Endothelial cell of umbilical vein (primary cell): ENCODE measurements around the gene DERA. TPM values are rescaled to one million over a fixed set of nuclear protein-coding genes. Genes with fewer than 3 reads are reported as not detected.

Experiments
- BruUV-seq: library from RNA; stranded (reverse); fragments of 400-500 nt; replicated peaks from 2 replicates; lab custom pipeline; 2021; lab: Mats Ljungman, UMichigan
- CTCF ChIA-PET: fragments of 300-600, 350-600 bp; sonication (Branson Sonifier 250); formaldehyde crosslinking; loops from one replicate; lab custom pipeline; 2021; ENCODE audit warnings: antibody characterized with exemption, inconsistent platforms; lab: Charles Lee
- POLR2A ChIA-PET: fragments of 300-600, 350-600 bp; sonication (Branson Sonifier 250); formaldehyde crosslinking; loops from one replicate; lab custom pipeline; 2021; ENCODE audit warnings: antibody characterized with exemption, inconsistent platforms; lab: Charles Lee
- DNase-seq: peaks from one replicate; pipeline ENCODE4 v3.0.0-alpha.2; 2011; ENCODE audit warnings: low read depth, low spot score
- FAIRE-seq: peaks from 2 replicates; lab custom pipeline; 2011; peaks lifted over from hg19 to GRCh38; lab: Jason Lieb, UNC
- H2AFZ ChIP-seq: 2 replicates; pipeline ENCODE4 v1.6.0; 2012; ENCODE audit warnings: low read depth, low read length, control low read depth, inconsistent platforms
- H3K27ac ChIP-seq: 2 replicates; pipeline ENCODE4 v1.5.1; 2011; ENCODE audit warnings: low read depth, mild to moderate bottlenecking, control low read depth, low read length, moderate library complexity; ENCODE audit not compliant: insufficient read depth
- H3K27me3 ChIP-seq, 2 experiments: 2 replicates each; pipeline versions ENCODE4 v1.6.0 to v1.6.1; 2011; ENCODE audit warnings: low read length in 2 of 2, mixed read lengths in 1 of 2; ENCODE audit not compliant: control insufficient read depth in 2 of 2, insufficient read depth in 2 of 2
- H3K36me3 ChIP-seq, 2 experiments: 2 replicates in 1 of 2; 3 replicates in 1 of 2; pipeline ENCODE4 v1.5.1; 2011; ENCODE audit warnings: low read length in 2 of 2, mild to moderate bottlenecking in 1 of 2, moderate library complexity in 1 of 2; ENCODE audit not compliant: control insufficient read depth in 2 of 2, insufficient read depth in 2 of 2; ENCODE audit errors: extremely low read depth in 1 of 2
- H3K4me1 ChIP-seq: 3 replicates; pipeline ENCODE4 v1.5.1; 2011; ENCODE audit warnings: mild to moderate bottlenecking, low read length; ENCODE audit not compliant: control insufficient read depth, insufficient read depth; ENCODE audit errors: extremely low read depth
- H3K4me2 ChIP-seq: 2 replicates; pipeline ENCODE4 v1.6.1; 2011; ENCODE audit warnings: low read length, control low read depth, mixed read lengths; ENCODE audit not compliant: insufficient read depth
- H3K4me3 ChIP-seq, 3 experiments: fragments of 200-600 bp in 1 of 3; sonication (generic), shearing (Covaris generic) in 1 of 3; replicated peaks in 1 of 3; 2 replicates each; pipeline ENCODE4 v1.5.1; 2011 to 2016; ENCODE audit warnings: control low read depth in 3 of 3, low read length in 3 of 3, mild to moderate bottlenecking in 2 of 3, inconsistent platforms in 1 of 3, low read depth in 1 of 3, moderate library complexity in 1 of 3; ENCODE audit not compliant: insufficient read depth in 1 of 3
- H3K79me2 ChIP-seq: 2 replicates; pipeline ENCODE4 v1.6.0; 2012; ENCODE audit warnings: low read length, inconsistent platforms; ENCODE audit not compliant: control insufficient read depth, insufficient read depth
- H3K9ac ChIP-seq: replicated peaks from 2 replicates; pipeline ENCODE3; 2011; ENCODE audit warnings: low read length, control low read depth; ENCODE audit not compliant: insufficient read depth; ENCODE audit errors: extremely low read depth
- H3K9me1 ChIP-seq: replicated peaks from 3 replicates; pipeline ENCODE4 v1.6.0; 2011; ENCODE audit warnings: mild to moderate bottlenecking, low read length; ENCODE audit not compliant: control insufficient read depth, insufficient read depth; ENCODE audit errors: extremely low read depth
- H3K9me3 ChIP-seq: replicated peaks from 2 replicates; pipeline ENCODE4 v1.5.1; 2012; ENCODE audit warnings: low read length, inconsistent platforms; ENCODE audit not compliant: control insufficient read depth, insufficient read depth
- H4K20me1 ChIP-seq: replicated peaks from 2 replicates; pipeline ENCODE3; 2011; ENCODE audit warnings: mild to moderate bottlenecking, low read length; ENCODE audit not compliant: control insufficient read depth, insufficient read depth; ENCODE audit errors: extremely low read depth
- EZH2 ChIP-seq: IDR thresholded peaks from 2 replicates; pipeline ENCODE4 v1.6.1; 2012; ENCODE audit warnings: borderline replicate concordance, low read depth, mild to moderate bottlenecking, moderate library complexity, low read length, inconsistent platforms; ENCODE audit not compliant: severe bottlenecking
- FOS ChIP-seq: IDR thresholded peaks from 2 replicates; pipeline ENCODE4 v1.6.1; 2011; ENCODE audit warnings: mild to moderate bottlenecking, low read length, moderate library complexity, borderline replicate concordance; ENCODE audit not compliant: insufficient read depth
- GATA2 ChIP-seq: IDR thresholded peaks from 2 replicates; pipeline ENCODE4 v1.7.0; 2011; ENCODE audit warnings: low read depth, mild to moderate bottlenecking, moderate library complexity, mixed read lengths, low read length; ENCODE audit not compliant: insufficient read length, insufficient read depth
- JUN ChIP-seq: IDR thresholded peaks from 2 replicates; pipeline ENCODE4 v1.6.1; 2011; ENCODE audit warnings: borderline replicate concordance, low read depth; ENCODE audit not compliant: insufficient read length, insufficient read depth
- MYC ChIP-seq: IDR thresholded peaks from one replicate; pipeline ENCODE4 v1.6.1; 2011; ENCODE audit warnings: mild to moderate bottlenecking, low read depth, low read length
- POLR2A ChIP-seq: IDR thresholded peaks from 2 replicates; pipeline ENCODE4 v1.6.1; 2012; ENCODE audit warnings: low read depth, mild to moderate bottlenecking, control low read depth, low read length
- POLR2AphosphoS5 ChIP-seq: IDR thresholded peaks from 2 replicates; pipeline ENCODE4 v1.6.1; 2012; ENCODE audit warnings: low read depth, mild to moderate bottlenecking, control low read depth, low read length, moderate library complexity; ENCODE audit not compliant: insufficient read depth
- dilution Hi-C: fragments of 300-500 bp; cut with MboI; formaldehyde crosslinking; loops from one replicate; pipeline ENCODE4 v1.15.0; 2019; ENCODE audit warnings: low sequenced_read_pairs; ENCODE audit not compliant: extremely low pct_ligation_motif_present
- intact Hi-C: fragments of 100-400 bp; cut with micrococcal nuclease; formaldehyde crosslinking; loops from one replicate; pipeline ENCODE4 v1.10.0; 2022
- polyA plus RNA-seq, 4 experiments: library from polyadenylated mRNA; depleted of rRNA in 3 of 4; stranded (reverse) in 3 of 4; unstranded in 1 of 4; fragments of >200 nt; gene quantifications; 2 replicates each; pipeline versions ENCODE4 v1.2.1 to v1.2.3, GENCODE V29; 2011 to 2012; ENCODE audit warnings: missing spikeins in 1 of 4
- total RNA-seq: library from RNA; stranded (reverse); gene quantifications from 2 replicates; pipeline ENCODE4 v1.2.3, GENCODE V29; 2021
- TF ChIP-seq, protein P1 (sequence below), 2 donors: IDR thresholded peaks; 1 replicate in 1 of 2; 2 replicates in 1 of 2; pipeline ENCODE4 v1.5.1; 2011; ENCODE audit warnings: low read length in 2 of 2, mild to moderate bottlenecking in 2 of 2, moderate library complexity in 2 of 2, control low read depth in 1 of 2, inconsistent platforms in 1 of 2, low read depth in 1 of 2; ENCODE audit not compliant: insufficient read depth in 1 of 2; ENCODE audit errors: extremely low read depth in 1 of 2
- TF ChIP-seq, protein P2 (sequence below): IDR thresholded peaks from 2 replicates; pipeline ENCODE4 v1.6.1; 2011; ENCODE audit not compliant: insufficient read depth, insufficient read length

The DERA gene
- total and polyA plus RNA-seq, 2 donors (not counting 3 experiments of a cell fraction or from before 2014, with no cell fraction given) = 19.8 to 41.5 TPM

DNA sequence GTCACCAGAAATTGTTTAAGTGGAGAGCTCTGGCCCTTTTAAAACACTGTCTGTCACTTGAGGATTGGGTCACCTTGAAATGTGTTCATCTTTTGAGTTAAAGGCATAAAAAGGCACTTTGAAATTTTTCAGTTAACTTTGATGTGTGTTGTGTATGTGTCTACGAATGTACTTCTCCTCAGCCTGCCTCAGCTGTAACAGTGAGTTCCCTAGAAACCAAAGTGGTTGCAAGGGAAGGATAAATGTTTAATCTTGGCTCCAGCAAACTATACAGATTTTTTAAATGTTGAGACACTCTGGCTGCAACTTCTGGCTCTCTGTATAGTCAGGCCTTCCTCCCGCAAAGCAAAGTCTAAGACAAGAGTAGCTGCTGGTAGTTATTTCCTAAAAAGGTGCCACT, 8.3 kb downstream of the DERA start:
- intact Hi-C loops = loop anchor here (10.0 kb wide), 1 partner anchor 425 kb away; the partner anchor contains the start of gene MGST1
- H3K9me3 ChIP-seq = no peaks in the 10 kb centered on the region
- ChIA-PET CTCF (no interaction called here), POLR2A (no interaction called here)
- H3K79me2 ChIP-seq = peaks cover 23% of the 10 kb centered on the region
- DNase-seq = no peak
- H3K27me3 ChIP-seq = no peaks in the 10 kb centered on the region
- no peak for FAIRE-seq
- no TSS peak for BruUV-seq
- H3K4me2 ChIP-seq = no peak overlapping the region
- H3K9me1 ChIP-seq = no peaks in the 10 kb centered on the region
- H3K27ac ChIP-seq = no peak overlapping the region
- no peak overlapping the region for H3K4me3 ChIP-seq
- H3K9ac ChIP-seq = no peak overlapping the region
- TF ChIP-seq, protein P1, sequence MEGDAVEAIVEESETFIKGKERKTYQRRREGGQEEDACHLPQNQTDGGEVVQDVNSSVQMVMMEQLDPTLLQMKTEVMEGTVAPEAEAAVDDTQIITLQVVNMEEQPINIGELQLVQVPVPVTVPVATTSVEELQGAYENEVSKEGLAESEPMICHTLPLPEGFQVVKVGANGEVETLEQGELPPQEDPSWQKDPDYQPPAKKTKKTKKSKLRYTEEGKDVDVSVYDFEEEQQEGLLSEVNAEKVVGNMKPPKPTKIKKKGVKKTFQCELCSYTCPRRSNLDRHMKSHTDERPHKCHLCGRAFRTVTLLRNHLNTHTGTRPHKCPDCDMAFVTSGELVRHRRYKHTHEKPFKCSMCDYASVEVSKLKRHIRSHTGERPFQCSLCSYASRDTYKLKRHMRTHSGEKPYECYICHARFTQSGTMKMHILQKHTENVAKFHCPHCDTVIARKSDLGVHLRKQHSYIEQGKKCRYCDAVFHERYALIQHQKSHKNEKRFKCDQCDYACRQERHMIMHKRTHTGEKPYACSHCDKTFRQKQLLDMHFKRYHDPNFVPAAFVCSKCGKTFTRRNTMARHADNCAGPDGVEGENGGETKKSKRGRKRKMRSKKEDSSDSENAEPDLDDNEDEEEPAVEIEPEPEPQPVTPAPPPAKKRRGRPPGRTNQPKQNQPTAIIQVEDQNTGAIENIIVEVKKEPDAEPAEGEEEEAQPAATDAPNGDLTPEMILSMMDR (IDR thresholded peaks at IDR 0.05; ENCODE audit: extremely low read depth in 1 of 2, insufficient read depth in 1 of 2, low read depth in 1 of 2, low read length in 2 of 2) = no peak
- TF ChIP-seq, protein P2, sequence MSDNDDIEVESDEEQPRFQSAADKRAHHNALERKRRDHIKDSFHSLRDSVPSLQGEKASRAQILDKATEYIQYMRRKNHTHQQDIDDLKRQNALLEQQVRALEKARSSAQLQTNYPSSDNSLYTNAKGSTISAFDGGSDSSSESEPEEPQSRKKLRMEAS = no peak
- no peak for TF ChIP-seq GATA2
- no peaks in the 10 kb centered on the region for H4K20me1 ChIP-seq
- H3K4me1 ChIP-seq = peaks cover under 1% of the 10 kb centered on the region
- H2AFZ ChIP-seq = no peak overlapping the region
- no peaks in the 10 kb centered on the region for H3K36me3 ChIP-seq
- dilution Hi-C loops = no loop called here

- FAIRE-seq = no peak
Measured at GRCh38 chr12:15924956-15925355, 13.8 kb downstream of the DERA start.

More at GRCh38 chr12:15924956-15925355, 13.8 kb downstream of the DERA start:
- Histone ChIP-seq H3K9me3 (no peaks in the 10 kb centered on the region), H3K36me3 (no peaks in the 10 kb centered on the region), H3K27me3 (no peaks in the 10 kb centered on the region), H2AFZ (no peak overlapping the region), H3K27ac (no peak overlapping the region), H3K9ac (no peak overlapping the region), H3K79me2 (peaks cover 25% of the 10 kb centered on the region), H3K4me2 (no peak overlapping the region), H3K4me3 (no peak overlapping the region), H3K4me1 (peaks cover 15% of the 10 kb centered on the region), H4K20me1 (no peaks in the 10 kb centered on the region), H3K9me1 (no peaks in the 10 kb centered on the region)
- ChIA-PET CTCF (interaction anchor here (0.6 kb wide), 1 partner anchor 11 kb away, joined by 3 read pairs; no protein-coding TSS in a partner anchor), POLR2A (interaction anchor here (0.8 kb wide), 1 partner anchor 13 kb away, joined by 3 read pairs; no protein-coding TSS in a partner anchor)
- dilution Hi-C loops (no loop called here), intact Hi-C loops (no loop called here)
- TF ChIP-seq EZH2 (no peak), POLR2A (no peak), JUN (no peak), POLR2AphosphoS5 (no peak), FOS (no peak), MYC (no peak), GATA2 (no peak)
- TF ChIP-seq, protein P1 (IDR thresholded peaks at IDR 0.05; ENCODE audit: extremely low read depth in 1 of 2, insufficient read depth in 1 of 2, low read depth in 1 of 2, low read length in 2 of 2) = no peak
- TF ChIP-seq, protein P2 = no peak
- no TSS peak for BruUV-seq
- DNase-seq = no peak
